ES-I3 (cell line): ENCODE results near the gene CASKIN2.
"Not testable (repeated sequence)": the region's sequence is repeated elsewhere in the genome, so short reads cannot be mapped to it uniquely, and the experiment has no call there.

Source experiments
- H3K36me3 ChIP-seq: 2 replicates; pipeline ENCODE4 v1.6.1; 2013; ENCODE audit warnings: mild to moderate bottlenecking, low read length, control low read depth, moderate library complexity; ENCODE audit not compliant: insufficient read depth
- H3K4me1 ChIP-seq: 2 replicates; pipeline ENCODE4 v1.6.1; 2013; ENCODE audit warnings: mild to moderate bottlenecking, control low read depth, low read length; ENCODE audit not compliant: insufficient read depth
- H3K9ac ChIP-seq: 2 replicates; pipeline ENCODE4 v1.6.1; 2013; ENCODE audit warnings: low read depth, mild to moderate bottlenecking, low read length, moderate library complexity
- H3K9me3 ChIP-seq: 2 replicates; pipeline ENCODE4 v1.6.1; 2013; ENCODE audit warnings: mild to moderate bottlenecking, low read length, moderate library complexity; ENCODE audit not compliant: control insufficient read depth, insufficient read depth

The CASKIN2 gene

GRCh38 chr17:75456039-75456416 is 59.3 kb downstream of the CASKIN2 start:
- Histone ChIP-seq H3K9me3 (no peaks in the 10 kb centered on the region), H3K36me3 (no peaks in the 10 kb centered on the region), H3K4me1 (peaks cover 12% of the 10 kb centered on the region), H3K9ac (peak overlapping the region; percentile 91)

GRCh38 chr17:75454672-75455071 is 60.7 kb downstream of the CASKIN2 start:
- not testable (repeated sequence) for H3K9ac ChIP-seq, H3K36me3 ChIP-seq, H3K9me3 ChIP-seq
- peaks cover 12% of the 10 kb centered on the region for H3K4me1 ChIP-seq

GRCh38 chr17:75454193-75454592 is 61.1 kb downstream of the CASKIN2 start:
- no peak overlapping the region for H3K9ac ChIP-seq
- peaks cover 12% of the 10 kb centered on the region for H3K4me1 ChIP-seq

GRCh38 chr17:75450270-75450669 is 65.1 kb downstream of the CASKIN2 start:
- H3K4me1 ChIP-seq = no peaks in the 10 kb centered on the region
- H3K9me3 ChIP-seq = no peaks in the 10 kb centered on the region
- no peak overlapping the region for H3K9ac ChIP-seq
- H3K36me3 ChIP-seq = no peaks in the 10 kb centered on the region

More at GRCh38 chr17:75454193-75454592, 61.1 kb downstream of the CASKIN2 start:
- Histone ChIP-seq H3K36me3 (no peaks in the 10 kb centered on the region), H3K9me3 (no peaks in the 10 kb centered on the region)
